Measurements from ENCODE around the gene ADSS1.

Gene ADSS1

GRCh38 chr14:104781271-104782077 is 57.4 kb downstream of the ADSS1 start:
- peaks cover 13% of the 10 kb centered on the region; the same call in 1 of the 2 replicates for H3K36me3 ChIP-seq (ENCODE audit: insufficient read depth, low read length)
- no peak for TF ChIP-seq EZH2phosphoT487 (IDR thresholded peaks at IDR 0.05; ENCODE audit: borderline replicate concordance)
- TF ChIP-seq, protein P1, sequence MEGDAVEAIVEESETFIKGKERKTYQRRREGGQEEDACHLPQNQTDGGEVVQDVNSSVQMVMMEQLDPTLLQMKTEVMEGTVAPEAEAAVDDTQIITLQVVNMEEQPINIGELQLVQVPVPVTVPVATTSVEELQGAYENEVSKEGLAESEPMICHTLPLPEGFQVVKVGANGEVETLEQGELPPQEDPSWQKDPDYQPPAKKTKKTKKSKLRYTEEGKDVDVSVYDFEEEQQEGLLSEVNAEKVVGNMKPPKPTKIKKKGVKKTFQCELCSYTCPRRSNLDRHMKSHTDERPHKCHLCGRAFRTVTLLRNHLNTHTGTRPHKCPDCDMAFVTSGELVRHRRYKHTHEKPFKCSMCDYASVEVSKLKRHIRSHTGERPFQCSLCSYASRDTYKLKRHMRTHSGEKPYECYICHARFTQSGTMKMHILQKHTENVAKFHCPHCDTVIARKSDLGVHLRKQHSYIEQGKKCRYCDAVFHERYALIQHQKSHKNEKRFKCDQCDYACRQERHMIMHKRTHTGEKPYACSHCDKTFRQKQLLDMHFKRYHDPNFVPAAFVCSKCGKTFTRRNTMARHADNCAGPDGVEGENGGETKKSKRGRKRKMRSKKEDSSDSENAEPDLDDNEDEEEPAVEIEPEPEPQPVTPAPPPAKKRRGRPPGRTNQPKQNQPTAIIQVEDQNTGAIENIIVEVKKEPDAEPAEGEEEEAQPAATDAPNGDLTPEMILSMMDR (conservative IDR thresholded peaks at IDR 0.05; ENCODE audit: low read length) = no peak
- no peaks in the 10 kb centered on the region for H3K4me1 ChIP-seq (ENCODE audit: insufficient read depth, low read length, poor library complexity, severe bottlenecking)
- H4K20me1 ChIP-seq (ENCODE audit: insufficient read depth, low read length, poor library complexity, severe bottlenecking) = peaks cover 14% of the 10 kb centered on the region
- H2AFZ ChIP-seq (ENCODE audit: low read length) = no peak overlapping the region
- H3K9me2 ChIP-seq (replicated peaks; ENCODE audit: low read depth, low read length) = no peaks in the 10 kb centered on the region
- H3K4me2 ChIP-seq (ENCODE audit: low read depth, low read length, poor library complexity, severe bottlenecking) = no peak overlapping the region
- H3K9me3 ChIP-seq (ENCODE audit: insufficient read depth, low read depth, low read length) = no peaks in the 10 kb centered on the region
- H3K9ac ChIP-seq (ENCODE audit: low read depth, low read length, poor library complexity, severe bottlenecking) = no peak overlapping the region
- peaks cover 19% of the 10 kb centered on the region; the same call in 1 of the 2 replicates for H3K79me2 ChIP-seq (ENCODE audit: insufficient read depth, low read length)
- no peaks in the 10 kb centered on the region for H3K27me3 ChIP-seq (ENCODE audit: insufficient read depth, low read length, poor library complexity, severe bottlenecking)
- H3F3A ChIP-seq (ENCODE audit: low read depth) = no peaks in the 10 kb centered on the region
- H3K4me3 ChIP-seq (ENCODE audit: low read length, poor library complexity, severe bottlenecking) = no peak overlapping the region

DNA sequence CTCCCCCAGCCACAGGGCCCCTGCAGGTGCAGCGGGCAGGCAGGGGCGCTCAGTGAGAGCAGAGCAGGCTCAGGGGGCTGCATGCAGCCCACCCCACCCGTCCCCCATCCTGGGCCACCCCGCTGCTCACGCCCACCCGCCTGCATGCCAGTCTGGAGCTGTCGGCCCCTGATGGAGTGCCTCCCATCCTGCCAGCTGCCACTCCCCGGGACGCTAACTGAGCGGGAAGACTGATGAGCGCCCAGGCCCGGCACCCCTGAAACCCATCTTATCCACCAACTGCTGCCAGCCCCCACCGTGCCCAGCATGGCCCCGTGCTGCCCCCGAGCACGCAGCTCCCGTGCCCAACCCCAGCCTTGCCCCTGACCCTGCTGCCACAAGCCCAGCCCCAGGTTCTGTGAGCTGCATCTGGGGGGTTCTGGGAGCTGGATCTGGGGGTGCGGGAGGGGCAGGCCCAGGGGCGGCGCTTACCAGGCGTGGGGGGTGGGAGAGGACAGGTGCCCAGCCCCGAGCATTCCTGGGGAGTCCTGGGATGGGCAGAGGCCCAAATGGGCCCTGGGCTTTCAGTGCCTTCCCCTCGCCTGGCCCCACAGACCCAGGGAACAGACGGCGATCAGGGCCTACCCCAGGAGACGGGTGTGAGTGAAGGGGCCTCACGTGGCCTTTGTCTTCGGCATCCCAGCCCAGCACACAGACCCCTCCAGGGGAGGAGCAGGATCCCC is 58.2 kb downstream of the ADSS1 start:
- Histone ChIP-seq H3K9me2 (replicated peaks; ENCODE audit: low read depth, low read length) (no peaks in the 10 kb centered on the region), H3K4me1 (ENCODE audit: insufficient read depth, low read length, poor library complexity, severe bottlenecking) (peaks cover 2% of the 10 kb centered on the region), H3K79me2 (ENCODE audit: insufficient read depth, low read length) (peaks cover 27% of the 10 kb centered on the region; the same call in 1 of the 2 replicates), H3F3A (ENCODE audit: low read depth) (no peaks in the 10 kb centered on the region), H3K4me3 (ENCODE audit: low read length, poor library complexity, severe bottlenecking) (no peak overlapping the region), H3K9me3 (ENCODE audit: insufficient read depth, low read depth, low read length) (no peaks in the 10 kb centered on the region), H3K27me3 (ENCODE audit: insufficient read depth, low read length, poor library complexity, severe bottlenecking) (no peaks in the 10 kb centered on the region), H2AFZ (ENCODE audit: low read length) (no peak overlapping the region), H3K4me2 (ENCODE audit: low read depth, low read length, poor library complexity, severe bottlenecking) (no peak overlapping the region), H3K36me3 (ENCODE audit: insufficient read depth, low read length) (peaks cover 8% of the 10 kb centered on the region; the same call in 1 of the 2 replicates), H4K20me1 (ENCODE audit: insufficient read depth, low read length, poor library complexity, severe bottlenecking) (peaks cover 21% of the 10 kb centered on the region), H3K9ac (ENCODE audit: low read depth, low read length, poor library complexity, severe bottlenecking) (no peak overlapping the region)
- TF ChIP-seq, protein P1 (conservative IDR thresholded peaks at IDR 0.05; ENCODE audit: low read length) = no peak
- TF ChIP-seq EZH2phosphoT487 (IDR thresholded peaks at IDR 0.05; ENCODE audit: borderline replicate concordance) = no peak

DNA sequence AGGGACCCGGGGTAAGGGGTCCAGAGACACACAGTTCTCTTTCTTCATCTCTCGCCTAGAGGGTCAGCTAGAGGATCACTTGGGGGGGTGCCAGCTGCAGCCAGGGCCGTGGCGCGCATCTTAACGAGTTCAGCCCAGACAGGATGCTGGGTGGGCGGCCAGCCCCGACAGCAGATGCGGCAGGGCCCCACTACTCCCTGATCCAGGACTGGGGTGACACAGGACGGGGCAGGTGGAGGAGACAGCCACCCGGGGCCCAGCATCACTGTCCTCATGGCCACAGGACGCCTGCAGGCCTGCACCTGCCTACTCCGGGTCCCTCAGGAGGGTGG is 58.7 kb downstream of the ADSS1 start:
- peaks cover 8% of the 10 kb centered on the region; the same call in 1 of the 2 replicates for H3K36me3 ChIP-seq (ENCODE audit: insufficient read depth, low read length)
- H4K20me1 ChIP-seq (ENCODE audit: insufficient read depth, low read length, poor library complexity, severe bottlenecking) = peaks cover 24% of the 10 kb centered on the region

More for the DNA sequence above, 58.7 kb downstream of the ADSS1 start:
- TF ChIP-seq EZH2phosphoT487 (IDR thresholded peaks at IDR 0.05; ENCODE audit: borderline replicate concordance) = no peak
- TF ChIP-seq, protein P1 (conservative IDR thresholded peaks at IDR 0.05; ENCODE audit: low read length) = no peak
- no peaks in the 10 kb centered on the region for H3F3A ChIP-seq (ENCODE audit: low read depth)
- no peak overlapping the region for H2AFZ ChIP-seq (ENCODE audit: low read length)
- no peak overlapping the region for H3K9ac ChIP-seq (ENCODE audit: low read depth, low read length, poor library complexity, severe bottlenecking)
- no peak overlapping the region for H3K4me2 ChIP-seq (ENCODE audit: low read depth, low read length, poor library complexity, severe bottlenecking)
- H3K4me1 ChIP-seq (ENCODE audit: insufficient read depth, low read length, poor library complexity, severe bottlenecking) = peaks cover 2% of the 10 kb centered on the region
- no peaks in the 10 kb centered on the region for H3K9me3 ChIP-seq (ENCODE audit: insufficient read depth, low read depth, low read length)
- H3K27me3 ChIP-seq (ENCODE audit: insufficient read depth, low read length, poor library complexity, severe bottlenecking) = no peaks in the 10 kb centered on the region
- peaks cover 32% of the 10 kb centered on the region; the same call in 1 of the 2 replicates for H3K79me2 ChIP-seq (ENCODE audit: insufficient read depth, low read length)
- H3K9me2 ChIP-seq (replicated peaks; ENCODE audit: low read depth, low read length) = no peaks in the 10 kb centered on the region
- H3K4me3 ChIP-seq (ENCODE audit: low read length, poor library complexity, severe bottlenecking) = no peak overlapping the region

All from Loucy (cell line).